ENCODE results near the gene RIPOR3.

The RIPOR3 gene

DNA sequence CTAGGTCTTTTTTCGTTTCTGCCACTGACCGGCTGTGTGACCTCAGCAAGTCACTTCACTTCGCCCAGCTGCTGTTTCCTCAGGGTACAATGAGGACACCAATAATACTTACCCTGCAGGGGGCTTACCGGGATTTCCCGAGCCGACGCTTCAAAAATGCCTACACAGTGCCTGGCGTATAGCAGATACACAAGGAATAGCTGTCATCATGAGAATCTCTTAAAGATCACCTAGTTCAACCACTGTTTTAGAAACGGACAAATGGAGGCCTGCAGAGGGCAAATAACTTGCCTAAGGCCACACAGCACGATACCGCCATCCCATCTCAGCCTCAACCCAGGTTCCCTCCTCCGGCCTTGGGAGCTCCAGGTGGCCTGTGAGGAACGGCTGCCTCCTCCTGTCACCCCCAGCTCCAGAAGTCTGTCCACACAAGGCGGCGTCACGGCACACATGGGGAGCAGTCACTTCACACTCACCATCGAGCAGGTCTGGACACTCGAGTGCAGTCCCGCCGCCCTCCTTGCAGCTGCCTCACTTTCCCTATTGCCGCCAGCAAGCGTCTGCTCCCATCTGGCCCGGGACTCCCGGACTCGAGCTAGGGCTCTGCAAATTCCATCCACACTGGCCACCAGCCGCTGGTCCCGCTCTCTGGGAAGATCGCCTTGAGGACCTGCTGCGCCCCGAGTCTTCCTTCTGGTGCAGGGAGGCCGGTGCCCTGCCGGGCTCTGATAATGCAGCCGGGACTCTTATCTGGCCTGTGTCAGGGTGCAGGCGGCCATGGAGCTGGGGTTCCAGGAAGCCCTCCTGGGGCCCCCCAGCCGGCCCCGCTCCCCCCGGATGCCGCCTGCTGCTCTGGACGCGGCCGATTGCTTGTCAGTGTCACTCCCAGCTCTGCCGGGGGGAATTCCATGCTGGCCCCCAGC is at the start of gene RIPOR3:
TSS of gene RIPOR3 (minus strand) at position 893 of the 923 bp plus-strand sequence. CDS start at position 479, 414 bp downstream.
- peak; percentile 74 for DNase-seq

DNA sequence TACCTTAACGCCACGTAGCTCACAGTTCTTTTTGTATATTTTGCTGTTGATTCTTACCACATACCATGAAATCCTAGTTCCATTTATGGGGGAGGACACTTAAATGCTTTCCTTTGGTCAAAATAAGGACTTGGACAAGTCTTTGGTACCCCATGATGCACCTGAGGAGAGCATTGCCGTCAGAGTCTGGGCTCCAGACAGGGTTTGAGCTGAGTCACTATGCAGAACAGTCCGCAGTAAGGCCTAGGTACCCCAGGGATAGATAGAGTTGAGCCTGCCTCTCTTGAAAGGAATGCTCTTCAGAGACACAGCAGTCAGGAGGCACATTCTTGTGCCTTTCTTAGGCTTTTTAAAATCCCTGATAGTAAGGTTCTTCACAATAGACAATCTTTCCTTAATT is 46.0 kb upstream of the RIPOR3 start:
- DNase-seq, result peak; percentile 92

DNA sequence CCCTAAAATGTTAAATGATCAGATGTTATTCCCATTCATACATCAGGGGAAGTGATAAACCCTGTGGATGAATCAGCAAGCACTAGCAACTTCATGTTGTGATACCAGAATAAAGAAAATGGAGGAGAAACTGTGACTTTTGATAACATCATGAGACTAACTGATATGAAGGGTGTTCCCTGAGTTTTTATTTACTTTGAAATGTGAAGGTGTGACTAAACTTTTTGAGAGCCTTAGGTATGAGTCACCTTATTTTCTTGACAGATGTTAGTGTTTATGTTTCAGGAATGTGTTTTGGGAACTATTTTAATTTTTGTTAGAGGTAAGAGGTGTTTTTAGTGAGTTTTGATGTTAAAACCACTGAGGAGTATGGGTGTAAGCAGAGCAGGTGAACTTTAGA is 44.5 kb upstream of the RIPOR3 start:
- DNase-seq, result no peak

GRCh38 chr20:50734730-50735679 is 43.7 kb upstream of the RIPOR3 start:
- no peak for DNase-seq

GRCh38 chr20:50733644-50734349 is 42.5 kb upstream of the RIPOR3 start:
- no peak for DNase-seq

DNA sequence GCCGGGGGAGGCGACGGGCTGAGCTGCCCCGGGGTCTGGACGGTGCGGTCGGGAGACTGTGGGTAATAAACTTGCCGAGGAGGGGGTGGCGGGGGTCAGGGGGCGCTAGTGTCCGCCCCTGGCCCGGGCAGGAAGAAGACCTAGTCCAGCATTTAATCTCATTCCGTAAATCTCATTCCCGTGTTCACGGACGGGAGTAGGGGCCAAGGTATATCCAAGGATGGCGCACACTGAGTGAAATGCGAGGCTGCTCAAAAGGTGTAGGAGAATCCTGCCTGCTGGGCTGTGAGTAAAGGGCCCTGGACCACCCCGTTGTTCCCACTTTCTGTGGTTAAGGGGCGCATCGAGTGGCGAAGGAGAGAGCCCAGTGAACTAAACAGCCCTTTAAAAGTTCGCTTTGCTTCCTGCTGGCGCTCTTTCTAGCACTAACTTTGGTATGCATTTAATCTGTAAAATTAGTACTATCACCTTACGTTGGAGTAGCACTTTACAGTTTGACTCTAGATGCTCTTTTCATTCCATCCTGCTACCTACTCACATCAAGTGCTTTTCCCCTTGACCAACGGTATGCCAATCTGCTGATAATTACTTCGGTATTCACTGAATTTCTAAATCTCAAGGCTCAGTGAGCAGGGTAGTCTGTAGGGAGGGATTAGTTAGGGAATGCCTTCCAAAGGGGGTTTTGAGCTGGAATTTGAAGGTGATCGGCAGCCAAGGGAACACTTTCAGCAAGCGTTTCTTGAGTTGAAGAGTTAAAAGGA is 40.8 kb upstream of the RIPOR3 start:
- no peak for DNase-seq

- peak; percentile 99 for DNase-seq
Observed at GRCh38 chr20:50731055-50731929, 40.0 kb upstream of the RIPOR3 start, which contains the start of gene PARD6B. PARD6B (plus strand) TSS chr20:50731580; CDS start chr20:50731787, 207 bp downstream.

DNA sequence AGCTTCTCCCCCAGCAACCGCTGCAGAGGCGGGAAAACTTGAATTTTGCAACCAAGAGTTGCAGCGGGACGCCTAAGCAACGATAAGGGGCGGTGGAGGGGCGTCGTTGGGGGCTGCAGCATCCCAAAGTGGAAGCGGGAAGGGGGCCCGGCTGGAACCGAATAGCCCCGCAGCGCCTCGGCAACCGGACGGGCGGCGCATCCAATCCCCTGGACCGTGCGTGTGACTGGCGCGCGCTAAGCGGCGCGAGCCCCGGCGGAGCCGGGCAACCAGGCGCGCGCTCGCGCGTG is 39.4 kb upstream of the RIPOR3 start:
- DNase-seq, result no peak

GRCh38 chr20:50729901-50730764 is 38.8 kb upstream of the RIPOR3 start:
- peak; percentile 71 for DNase-seq

GRCh38 chr20:50728981-50729874 is 37.9 kb upstream of the RIPOR3 start:
- no peak for DNase-seq

- DNase-seq, result no peak
Observed at GRCh38 chr20:50728486-50728980, 37.2 kb upstream of the RIPOR3 start.

GRCh38 chr20:50727792-50728485 is 36.6 kb upstream of the RIPOR3 start:
- no peak for DNase-seq

DNA sequence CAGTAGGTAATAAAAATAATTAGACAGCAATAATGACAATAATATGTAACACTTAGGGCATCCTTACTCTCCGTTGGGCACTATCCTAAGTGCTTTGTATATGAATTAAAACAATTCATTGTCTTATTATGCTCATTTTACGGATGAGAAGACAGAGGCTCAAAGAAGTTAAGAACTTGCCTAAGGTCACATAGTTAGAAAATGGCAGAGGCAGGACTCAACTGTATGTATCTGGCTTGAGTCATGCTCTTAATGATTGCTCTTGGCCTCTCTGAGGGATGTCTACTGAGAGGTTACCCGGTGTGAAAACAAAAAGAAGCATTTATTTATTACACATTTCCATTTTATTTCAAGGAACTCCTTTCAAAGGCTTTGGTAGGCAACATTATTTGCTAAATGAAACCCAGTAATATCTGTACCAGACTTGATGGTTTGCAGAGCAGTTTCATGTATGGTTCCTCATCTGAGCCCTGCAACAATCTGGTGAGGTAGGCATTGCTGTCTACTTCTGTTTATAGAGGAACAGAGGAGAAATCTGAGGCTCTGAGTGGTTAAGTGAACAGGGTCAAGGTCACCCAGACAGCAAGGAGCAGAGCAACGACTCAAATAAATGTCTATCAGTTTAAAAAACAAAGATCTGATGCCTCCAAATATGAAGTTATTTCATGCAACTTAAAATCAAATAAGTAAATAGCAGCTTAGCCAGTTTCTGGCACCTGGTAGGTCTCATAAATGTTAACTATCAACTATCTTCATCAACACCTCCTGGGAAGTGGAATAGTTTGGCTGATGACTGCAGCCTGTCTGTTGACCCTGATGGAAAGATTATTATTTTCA is 35.8 kb upstream of the RIPOR3 start:
- no peak for DNase-seq

DNA sequence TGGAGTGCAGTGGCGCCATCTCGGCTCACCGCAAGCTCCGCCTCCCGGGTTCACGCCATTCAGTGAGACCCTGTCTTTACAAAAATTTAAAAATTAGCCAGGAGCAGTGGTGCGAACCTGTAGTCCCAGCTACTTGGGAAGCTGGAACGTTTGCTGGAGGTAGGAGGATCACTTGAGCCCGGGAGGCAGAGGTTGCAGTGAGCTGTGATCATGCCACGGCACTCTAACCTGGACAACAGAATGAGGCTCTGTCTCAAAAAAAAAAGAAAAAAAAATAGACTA is 34.3 kb upstream of the RIPOR3 start:
- DNase-seq, result no peak

- DNase-seq, result peak; percentile 99
Observed at GRCh38 chr20:50724851-50725723, 33.7 kb upstream of the RIPOR3 start.

- no peak for DNase-seq
Observed at GRCh38 chr20:50724112-50724725, 32.9 kb upstream of the RIPOR3 start.
